Neural cell (in vitro differentiated cells): ENCODE data around the gene LRRC8D.

Experiments
- CTCF ChIP-seq: fragments of 450-650 bp; IDR thresholded peaks from 2 replicates; pipeline ENCODE4 v1.5.1; 2014; ENCODE audit warnings: antibody characterized with exemption, mild to moderate bottlenecking, moderate library complexity; ENCODE audit not compliant: poor library complexity, severe bottlenecking
- EZH2 ChIP-seq: fragments of 200-600, 300-800 bp; shearing (Covaris generic), sonication (generic); IDR thresholded peaks from 2 replicates; pipeline ENCODE4 v1.6.1; 2014; ENCODE audit warnings: antibody characterized with exemption, low read length, borderline replicate concordance, mild to moderate bottlenecking; ENCODE audit not compliant: insufficient read depth, poor library complexity, severe bottlenecking
- POLR2AphosphoS5 ChIP-seq: IDR thresholded peaks from 2 replicates; pipeline ENCODE4 v1.6.1; 2012
- RAD21 ChIP-seq: fragments of 450-650 bp; conservative IDR thresholded peaks from 2 replicates; pipeline ENCODE4 v1.6.1; 2014; ENCODE audit warnings: antibody characterized with exemption, mild to moderate bottlenecking, moderate library complexity
- REST ChIP-seq: IDR thresholded peaks from 2 replicates; pipeline ENCODE4 v1.6.1; 2012; ENCODE audit warnings: borderline replicate concordance
- SMC3 ChIP-seq: fragments of 450-650 bp; conservative IDR thresholded peaks from 2 replicates; pipeline ENCODE4 v1.6.1; 2014; ENCODE audit warnings: antibody characterized with exemption, mild to moderate bottlenecking, moderate library complexity; ENCODE audit not compliant: poor library complexity

GRCh38 chr1:89812992-89813391, 7.8 kb upstream of the LRRC8D start:
- no peak for TF ChIP-seq REST
- TF ChIP-seq CTCF = no peak
- TF ChIP-seq EZH2 = no peak
- no peak for TF ChIP-seq POLR2AphosphoS5
- TF ChIP-seq SMC3 = no peak
- no peak for TF ChIP-seq RAD21
